Body of pancreas (tissue), 4 donors: ENCODE data around the gene BRMS1. TPM values are rescaled to one million over a fixed set of nuclear protein-coding genes. Genes with fewer than 3 reads are reported as not detected.

ENCODE experiments used
- ATAC-seq: fragments of 150-250 bp; one replicate; pipeline ENCODE4 v1.9.1; 2016
- DNase-seq, 4 donors: peaks; one replicate each; pipeline ENCODE4 v3.0.0-alpha.2; 2019
- H3K27ac ChIP-seq, 4 donors: fragments of 200-600 bp; sonication (generic); 1 replicate in 3 of 4; 2 replicates in 1 of 4; pipeline versions ENCODE4 v1.5.1 to v1.6.1; 2016 to 2019; ENCODE audit warnings: mild to moderate bottlenecking in 1 of 4, mixed read lengths in 1 of 4, moderate library complexity in 1 of 4
- H3K27me3 ChIP-seq, 2 donors: fragments of 200-600 bp; sonication (generic); one replicate each; pipeline ENCODE4 v1.6.0; 2016; ENCODE audit warnings: mild to moderate bottlenecking in 1 of 2
- H3K36me3 ChIP-seq, 2 donors: fragments of 200-600 bp; sonication (generic); replicated peaks in 1 of 2; 2 replicates each; pipeline ENCODE4 v1.5.1; 2016; ENCODE audit warnings: low read depth in 2 of 2; ENCODE audit not compliant: insufficient read depth in 1 of 2
- H3K4me1 ChIP-seq: fragments of 200-600 bp; sonication (generic); one replicate; pipeline ENCODE4 v1.6.0; 2016
- H3K4me3 ChIP-seq, 2 donors: fragments of 200-600 bp; sonication (generic); 1 replicate in 1 of 2; 2 replicates in 1 of 2; pipeline ENCODE4 v1.5.1; 2016 to 2019
- H3K9me3 ChIP-seq, 3 donors: fragments of 200-600 bp; sonication (generic); 1 replicate in 2 of 3; 2 replicates in 1 of 3; pipeline ENCODE4 v1.5.1; 2016
- CTCF ChIP-seq, 7 experiments: fragments of 450-650 bp in 4 of 7; fragments of 200-600 bp in 3 of 7; sonication (generic) in 3 of 7; IDR thresholded peaks; one replicate each; pipeline ENCODE4 v1.5.1; 2016 to 2019; ENCODE audit warnings: antibody characterized with exemption in 7 of 7
- POLR2A ChIP-seq, 3 donors: fragments of 450-650 bp; IDR thresholded peaks; one replicate each; pipeline ENCODE4 v1.6.1; 2016; ENCODE audit warnings: antibody characterized with exemption in 3 of 3, mild to moderate bottlenecking in 2 of 3
- WGBS, 2 donors: methylation state at CpG; one replicate each; pipeline ENCODE4 v1.1.5; 2017; 5-methylcytosine and 5-hydroxymethylcytosine counted together
- intact Hi-C: fragments of 100-400 bp; cut with DNase I; formaldehyde crosslinking; loops from one replicate; pipeline ENCODE4 v1.15.1; 2023
- total RNA-seq, 2 donors: library from RNA; depleted of rRNA; stranded (reverse); fragments of >200 nt; gene quantifications; one replicate each; pipeline ENCODE4 v1.1.0, GENCODE V29; 2016

Gene BRMS1
- total RNA-seq, 2 donors from 2014 or later: 19.4 to 23.1 TPM

GRCh38 chr11:66328302-66329144 lies 16.4 kb downstream of the BRMS1 start:
- H3K27me3 ChIP-seq: no peaks in the 10 kb centered on the region
- no peaks in the 10 kb centered on the region for H3K36me3 ChIP-seq
- intact Hi-C loops: no loop called here
- H3K9me3 ChIP-seq: no peaks in the 10 kb centered on the region
- H3K4me3 ChIP-seq: no peak overlapping the region
- ATAC-seq (peak; percentile 91), DNase-seq (peak; percentile 74 to 78 (median 76))
- peaks cover 11% of the 10 kb centered on the region for H3K4me1 ChIP-seq
- TF ChIP-seq CTCF (IDR thresholded peaks at IDR 0.05) (peak; percentile 86 to 94 (median 88)), POLR2A (IDR thresholded peaks at IDR 0.05) (no peak)
- 11 to 13% methylated on average over 12 to 19 of the region's 19 CpGs for WGBS, 2 donors
- peak overlapping the region in 2 of 4 donors; percentile 23 to 25 for H3K27ac ChIP-seq

GRCh38 chr11:66328031-66328301 lies 16.9 kb downstream of the BRMS1 start:
- Histone ChIP-seq H3K36me3 (no peaks in the 10 kb centered on the region), H3K27ac (no peak overlapping the region), H3K4me1 (peaks cover 11% of the 10 kb centered on the region), H3K4me3 (no peak overlapping the region), H3K27me3 (no peaks in the 10 kb centered on the region), H3K9me3 (no peaks in the 10 kb centered on the region)
- no peak for ATAC-seq
- 0 to 69% methylated on average over 1 to 3 of the region's 3 CpGs for WGBS, 2 donors
- DNase-seq: no peak
- intact Hi-C loops: no loop called here
- no peak for TF ChIP-seq POLR2A (IDR thresholded peaks at IDR 0.05)
- TF ChIP-seq CTCF (IDR thresholded peaks at IDR 0.05): no peak

GRCh38 chr11:66327171-66328030 lies 17.5 kb downstream of the BRMS1 start:
- H3K27me3 ChIP-seq: no peaks in the 10 kb centered on the region
- H3K36me3 ChIP-seq: no peaks in the 10 kb centered on the region
- no peaks in the 10 kb centered on the region for H3K9me3 ChIP-seq
- intact Hi-C loops: no loop called here
- H3K4me1 ChIP-seq: peaks cover 11% of the 10 kb centered on the region
- DNase-seq (no peak), ATAC-seq (no peak)
- no peak overlapping the region for H3K4me3 ChIP-seq
- 68 to 84% methylated on average over 8 of the region's 10 CpGs for whole genome bisulfite sequencing, 2 donors
- TF ChIP-seq POLR2A (IDR thresholded peaks at IDR 0.05) (no peak), CTCF (IDR thresholded peaks at IDR 0.05) (no peak)
- peak overlapping the region in 2 of 4 donors; percentile 2 to 9 for H3K27ac ChIP-seq

GRCh38 chr11:66326261-66327111 lies 18.4 kb downstream of the BRMS1 start:
- Histone ChIP-seq H3K4me3 (no peak overlapping the region), H3K36me3 (no peaks in the 10 kb centered on the region), H3K4me1 (peaks cover 11% of the 10 kb centered on the region), H3K27me3 (no peaks in the 10 kb centered on the region), H3K9me3 (no peaks in the 10 kb centered on the region), H3K27ac (peak overlapping the region in 1 of 4 donors; percentile 43)
- intact Hi-C loops: no loop called here
- DNase-seq (no peak), ATAC-seq (no peak)
- 52 to 62% methylated on average over 9 to 21 of the region's 21 CpGs for WGBS, 2 donors
- TF ChIP-seq POLR2A (IDR thresholded peaks at IDR 0.05) (no peak), CTCF (IDR thresholded peaks at IDR 0.05) (no peak)
